ENCODE results near the gene CBX8.

GRCh38 chr17:79826841-79827578 is 30.1 kb upstream of the CBX8 start:
- TF ChIP-seq POLR2A (IDR thresholded peaks at IDR 0.05), result no peak
- TF ChIP-seq CTCF (IDR thresholded peaks at IDR 0.05), result no peak

All from prostate gland (tissue), 2 donors.